DMS79 (cell line): Measurements from ENCODE around the gene CAPN7.
A peak's percentile ranks its signal among the peaks of the same experiment; 100 is the strongest.

Experiments
- DNase-seq: peaks from one replicate; lab custom pipeline; 2025; lab: John Stamatoyannopoulos, UW

The CAPN7 gene

GRCh38 chr3:15276028-15276724 lies 70.1 kb downstream of the CAPN7 start:
- no peak for DNase-seq

- no peak for DNase-seq
Observed at GRCh38 chr3:15277861-15278500, 71.9 kb downstream of the CAPN7 start.

- no peak for DNase-seq
Observed at GRCh38 chr3:15279205-15279604, 73.2 kb downstream of the CAPN7 start.

- no peak for DNase-seq
Observed at GRCh38 chr3:15279671-15280402, 73.8 kb downstream of the CAPN7 start.

- no peak for DNase-seq
Observed at GRCh38 chr3:15280853-15281532, 74.9 kb downstream of the CAPN7 start.

GRCh38 chr3:15281817-15282216 lies 75.8 kb downstream of the CAPN7 start:
- no peak for DNase-seq

- no peak for DNase-seq
Observed at GRCh38 chr3:15283702-15284101, 77.7 kb downstream of the CAPN7 start.

- peak; percentile 90 for DNase-seq
Observed at GRCh38 chr3:15284121-15284889, 78.3 kb downstream of the CAPN7 start.

- no peak for DNase-seq
Observed at GRCh38 chr3:15286022-15286421, 80.0 kb downstream of the CAPN7 start.

GRCh38 chr3:15287565-15288330 lies 81.7 kb downstream of the CAPN7 start:
- no peak for DNase-seq

- DNase-seq: no peak
Observed at GRCh38 chr3:15288331-15289035, 82.4 kb downstream of the CAPN7 start.

- DNase-seq: no peak
Observed at GRCh38 chr3:15289661-15290060, 83.6 kb downstream of the CAPN7 start.

- DNase-seq: no peak
Observed at GRCh38 chr3:15290736-15291135, 84.7 kb downstream of the CAPN7 start.

GRCh38 chr3:15291589-15292541 lies 85.8 kb downstream of the CAPN7 start:
- no peak for DNase-seq

GRCh38 chr3:15292765-15293522 lies 86.9 kb downstream of the CAPN7 start:
- no peak for DNase-seq

- DNase-seq: no peak
Observed at GRCh38 chr3:15294929-15295328, 88.9 kb downstream of the CAPN7 start.

GRCh38 chr3:15295506-15295905 lies 89.5 kb downstream of the CAPN7 start:
- DNase-seq: no peak

GRCh38 chr3:15297608-15298350 lies 91.7 kb downstream of the CAPN7 start:
- no peak for DNase-seq
